ENCODE data around the gene CTNNB1. TPM values are rescaled to one million over a fixed set of nuclear protein-coding genes. Genes with fewer than 3 reads are reported as not detected.

The CTNNB1 gene
- total RNA-seq, 1 experiment from 2014 or later = 387 TPM

GRCh38 chr3:41204369-41204768, 5.1 kb downstream of the CTNNB1 start (continued):
- TF ChIP-seq AFF4 (CRISPR knock-in tag; IDR thresholded peaks at IDR 0.05; ENCODE audit: borderline replicate concordance) (no peak), OVOL2 (CRISPR knock-in tag; IDR thresholded peaks at IDR 0.05; ENCODE audit: borderline replicate concordance) (no peak), CDX4 (CRISPR knock-in tag; IDR thresholded peaks at IDR 0.05; ENCODE audit: borderline replicate concordance) (no peak)

- peak overlapping the region; percentile 16 for H3K4me3 Mint-ChIP-seq
These were observed 6.3 kb downstream of the CTNNB1 start for GRCh38 chr3:41205591-41205990.

DNA sequence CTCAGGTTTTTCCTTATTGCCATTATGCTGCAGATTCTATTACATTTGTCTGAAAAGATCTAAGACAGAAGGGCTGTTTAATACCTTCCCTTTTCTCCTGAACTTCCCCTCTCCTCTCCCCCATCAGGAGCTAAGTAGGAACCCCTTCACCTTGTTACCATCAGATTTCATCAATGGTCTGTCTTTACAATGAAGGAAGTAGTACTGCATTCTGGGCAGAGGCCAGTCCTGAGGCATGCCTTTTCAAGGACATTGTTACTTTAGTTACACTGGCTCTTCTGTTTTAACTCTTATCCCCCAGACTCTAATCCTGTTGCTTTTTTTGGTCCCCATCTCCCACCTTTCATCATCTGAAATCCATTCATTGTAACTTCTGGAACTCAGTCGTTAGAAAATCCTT, 8.1 kb downstream of the CTNNB1 start:
- peaks cover 3% of the 10 kb centered on the region; the same call in 1 of the 2 replicates for H3K9me3 Mint-ChIP-seq
- ChIA-PET POLR2A (no interaction called here), CTCF (no interaction called here)
- H3K4me1 Mint-ChIP-seq = peaks cover 81% of the 10 kb centered on the region
- DNase-seq (ENCODE audit: low spot score) (no peak), ATAC-seq (peak; percentile 32)
- no peaks in the 10 kb centered on the region for H3K27me3 Mint-ChIP-seq (ENCODE audit: low read depth)
- peaks cover 6% of the 10 kb centered on the region for H3K36me3 Mint-ChIP-seq
- peak overlapping the region; percentile 29; the same call in 1 of the 2 replicates for H3K27ac Mint-ChIP-seq
- H3K4me3 Mint-ChIP-seq = peak overlapping the region; percentile 27; the same call in 1 of the 2 replicates
- TF ChIP-seq CREM (CRISPR knock-in tag; IDR thresholded peaks at IDR 0.05) = no peak
- no peak for TF ChIP-seq NR2C2 (CRISPR knock-in tag; IDR thresholded peaks at IDR 0.05)
- TF ChIP-seq ZNF138 (CRISPR knock-in tag; conservative IDR thresholded peaks at IDR 0.05) = no peak
- TF ChIP-seq, protein P1, sequence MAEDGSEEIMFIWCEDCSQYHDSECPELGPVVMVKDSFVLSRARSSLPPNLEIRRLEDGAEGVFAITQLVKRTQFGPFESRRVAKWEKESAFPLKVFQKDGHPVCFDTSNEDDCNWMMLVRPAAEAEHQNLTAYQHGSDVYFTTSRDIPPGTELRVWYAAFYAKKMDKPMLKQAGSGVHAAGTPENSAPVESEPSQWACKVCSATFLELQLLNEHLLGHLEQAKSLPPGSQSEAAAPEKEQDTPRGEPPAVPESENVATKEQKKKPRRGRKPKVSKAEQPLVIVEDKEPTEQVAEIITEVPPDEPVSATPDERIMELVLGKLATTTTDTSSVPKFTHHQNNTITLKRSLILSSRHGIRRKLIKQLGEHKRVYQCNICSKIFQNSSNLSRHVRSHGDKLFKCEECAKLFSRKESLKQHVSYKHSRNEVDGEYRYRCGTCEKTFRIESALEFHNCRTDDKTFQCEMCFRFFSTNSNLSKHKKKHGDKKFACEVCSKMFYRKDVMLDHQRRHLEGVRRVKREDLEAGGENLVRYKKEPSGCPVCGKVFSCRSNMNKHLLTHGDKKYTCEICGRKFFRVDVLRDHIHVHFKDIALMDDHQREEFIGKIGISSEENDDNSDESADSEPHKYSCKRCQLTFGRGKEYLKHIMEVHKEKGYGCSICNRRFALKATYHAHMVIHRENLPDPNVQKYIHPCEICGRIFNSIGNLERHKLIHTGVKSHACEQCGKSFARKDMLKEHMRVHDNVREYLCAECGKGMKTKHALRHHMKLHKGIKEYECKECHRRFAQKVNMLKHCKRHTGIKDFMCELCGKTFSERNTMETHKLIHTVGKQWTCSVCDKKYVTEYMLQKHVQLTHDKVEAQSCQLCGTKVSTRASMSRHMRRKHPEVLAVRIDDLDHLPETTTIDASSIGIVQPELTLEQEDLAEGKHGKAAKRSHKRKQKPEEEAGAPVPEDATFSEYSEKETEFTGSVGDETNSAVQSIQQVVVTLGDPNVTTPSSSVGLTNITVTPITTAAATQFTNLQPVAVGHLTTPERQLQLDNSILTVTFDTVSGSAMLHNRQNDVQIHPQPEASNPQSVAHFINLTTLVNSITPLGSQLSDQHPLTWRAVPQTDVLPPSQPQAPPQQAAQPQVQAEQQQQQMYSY (CRISPR knock-in tag; IDR thresholded peaks at IDR 0.05) = no peak
- TF ChIP-seq SOX15 (CRISPR knock-in tag; IDR thresholded peaks at IDR 0.05) = no peak
- no peak for TF ChIP-seq ZNF232 (CRISPR knock-in tag; IDR thresholded peaks at IDR 0.05)
- TF ChIP-seq FOXP4 (CRISPR knock-in tag; IDR thresholded peaks at IDR 0.05) = no peak
- TF ChIP-seq, protein P2, sequence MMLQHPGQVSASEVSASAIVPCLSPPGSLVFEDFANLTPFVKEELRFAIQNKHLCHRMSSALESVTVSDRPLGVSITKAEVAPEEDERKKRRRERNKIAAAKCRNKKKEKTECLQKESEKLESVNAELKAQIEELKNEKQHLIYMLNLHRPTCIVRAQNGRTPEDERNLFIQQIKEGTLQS (CRISPR knock-in tag; conservative IDR thresholded peaks at IDR 0.05) = no peak
- TF ChIP-seq ETV6 (CRISPR knock-in tag; IDR thresholded peaks at IDR 0.05) = no peak
- TF ChIP-seq, protein P3, sequence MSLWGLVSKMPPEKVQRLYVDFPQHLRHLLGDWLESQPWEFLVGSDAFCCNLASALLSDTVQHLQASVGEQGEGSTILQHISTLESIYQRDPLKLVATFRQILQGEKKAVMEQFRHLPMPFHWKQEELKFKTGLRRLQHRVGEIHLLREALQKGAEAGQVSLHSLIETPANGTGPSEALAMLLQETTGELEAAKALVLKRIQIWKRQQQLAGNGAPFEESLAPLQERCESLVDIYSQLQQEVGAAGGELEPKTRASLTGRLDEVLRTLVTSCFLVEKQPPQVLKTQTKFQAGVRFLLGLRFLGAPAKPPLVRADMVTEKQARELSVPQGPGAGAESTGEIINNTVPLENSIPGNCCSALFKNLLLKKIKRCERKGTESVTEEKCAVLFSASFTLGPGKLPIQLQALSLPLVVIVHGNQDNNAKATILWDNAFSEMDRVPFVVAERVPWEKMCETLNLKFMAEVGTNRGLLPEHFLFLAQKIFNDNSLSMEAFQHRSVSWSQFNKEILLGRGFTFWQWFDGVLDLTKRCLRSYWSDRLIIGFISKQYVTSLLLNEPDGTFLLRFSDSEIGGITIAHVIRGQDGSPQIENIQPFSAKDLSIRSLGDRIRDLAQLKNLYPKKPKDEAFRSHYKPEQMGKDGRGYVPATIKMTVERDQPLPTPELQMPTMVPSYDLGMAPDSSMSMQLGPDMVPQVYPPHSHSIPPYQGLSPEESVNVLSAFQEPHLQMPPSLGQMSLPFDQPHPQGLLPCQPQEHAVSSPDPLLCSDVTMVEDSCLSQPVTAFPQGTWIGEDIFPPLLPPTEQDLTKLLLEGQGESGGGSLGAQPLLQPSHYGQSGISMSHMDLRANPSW (CRISPR knock-in tag; conservative IDR thresholded peaks at IDR 0.05; ENCODE audit: low read depth) = no peak
- no peak for TF ChIP-seq ZNF396 (CRISPR knock-in tag; IDR thresholded peaks at IDR 0.05; ENCODE audit: borderline replicate concordance)
- TF ChIP-seq IRF2 (CRISPR knock-in tag; IDR thresholded peaks at IDR 0.05; ENCODE audit: borderline replicate concordance, low read depth) = no peak
- TF ChIP-seq, protein P4, sequence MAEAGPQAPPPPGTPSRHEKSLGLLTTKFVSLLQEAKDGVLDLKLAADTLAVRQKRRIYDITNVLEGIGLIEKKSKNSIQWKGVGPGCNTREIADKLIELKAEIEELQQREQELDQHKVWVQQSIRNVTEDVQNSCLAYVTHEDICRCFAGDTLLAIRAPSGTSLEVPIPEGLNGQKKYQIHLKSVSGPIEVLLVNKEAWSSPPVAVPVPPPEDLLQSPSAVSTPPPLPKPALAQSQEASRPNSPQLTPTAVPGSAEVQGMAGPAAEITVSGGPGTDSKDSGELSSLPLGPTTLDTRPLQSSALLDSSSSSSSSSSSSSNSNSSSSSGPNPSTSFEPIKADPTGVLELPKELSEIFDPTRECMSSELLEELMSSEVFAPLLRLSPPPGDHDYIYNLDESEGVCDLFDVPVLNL (CRISPR knock-in tag; IDR thresholded peaks at IDR 0.05; ENCODE audit: borderline replicate concordance, low read depth) = no peak
- TF ChIP-seq CBFB (CRISPR knock-in tag; IDR thresholded peaks at IDR 0.05; ENCODE audit: low read depth) = no peak
- no peak for TF ChIP-seq GABPB1 (CRISPR knock-in tag; IDR thresholded peaks at IDR 0.05)

More at GRCh38 chr3:41205591-41205990, 6.3 kb downstream of the CTNNB1 start:
- ChIA-PET POLR2A (no interaction called here), CTCF (interaction anchor here (0.6 kb wide), 1 partner anchor 10 kb away, joined by 3 read pairs; no protein-coding TSS in a partner anchor)
- H3K36me3 Mint-ChIP-seq = peaks cover 6% of the 10 kb centered on the region
- TF ChIP-seq NR3C1 (CRISPR knock-in tag; conservative IDR thresholded peaks at IDR 0.05; ENCODE audit: low read depth) (no peak), ZNF121 (CRISPR knock-in tag; IDR thresholded peaks at IDR 0.05) (peak; percentile 65; the same call in 1 of the 2 replicates)
- no peaks in the 10 kb centered on the region for H3K27me3 Mint-ChIP-seq (ENCODE audit: low read depth)
- ATAC-seq (no peak), DNase-seq (ENCODE audit: low spot score) (no peak)
- H3K4me1 Mint-ChIP-seq = peaks cover 82% of the 10 kb centered on the region
- 0 out of 2 replicates have a peak overlapping the region, but pooled peaks have one; percentile 22 for H3K27ac Mint-ChIP-seq
- H3K9me3 Mint-ChIP-seq = peaks cover 3% of the 10 kb centered on the region; the same call in 1 of the 2 replicates

Measured in WTC11 (cell line).